Endothelial cell of umbilical vein (primary cell): ENCODE measurements around the gene EXOC6B. TPM values are rescaled to one million over a fixed set of nuclear protein-coding genes. Genes with fewer than 3 reads are reported as not detected.

Experiments
- BruUV-seq: library from RNA; stranded (reverse); fragments of 400-500 nt; replicated peaks from 2 replicates; lab custom pipeline; 2021; lab: Mats Ljungman, UMichigan
- CTCF ChIA-PET: fragments of 300-600, 350-600 bp; sonication (Branson Sonifier 250); formaldehyde crosslinking; loops from one replicate; lab custom pipeline; 2021; ENCODE audit warnings: antibody characterized with exemption, inconsistent platforms; lab: Charles Lee
- POLR2A ChIA-PET: fragments of 300-600, 350-600 bp; sonication (Branson Sonifier 250); formaldehyde crosslinking; loops from one replicate; lab custom pipeline; 2021; ENCODE audit warnings: antibody characterized with exemption, inconsistent platforms; lab: Charles Lee
- DNase-seq: peaks from one replicate; pipeline ENCODE4 v3.0.0-alpha.2; 2011; ENCODE audit warnings: low read depth, low spot score
- FAIRE-seq: peaks from 2 replicates; lab custom pipeline; 2011; peaks lifted over from hg19 to GRCh38; lab: Jason Lieb, UNC
- H2AFZ ChIP-seq: 2 replicates; pipeline ENCODE4 v1.6.0; 2012; ENCODE audit warnings: low read depth, low read length, control low read depth, inconsistent platforms
- H3K27ac ChIP-seq: 2 replicates; pipeline ENCODE4 v1.5.1; 2011; ENCODE audit warnings: low read depth, mild to moderate bottlenecking, control low read depth, low read length, moderate library complexity; ENCODE audit not compliant: insufficient read depth
- H3K27me3 ChIP-seq, 2 experiments: 2 replicates each; pipeline versions ENCODE4 v1.6.0 to v1.6.1; 2011; ENCODE audit warnings: low read length in 2 of 2, mixed read lengths in 1 of 2; ENCODE audit not compliant: control insufficient read depth in 2 of 2, insufficient read depth in 2 of 2
- H3K36me3 ChIP-seq, 2 experiments: 2 replicates in 1 of 2; 3 replicates in 1 of 2; pipeline ENCODE4 v1.5.1; 2011; ENCODE audit warnings: low read length in 2 of 2, mild to moderate bottlenecking in 1 of 2, moderate library complexity in 1 of 2; ENCODE audit not compliant: control insufficient read depth in 2 of 2, insufficient read depth in 2 of 2; ENCODE audit errors: extremely low read depth in 1 of 2
- H3K4me1 ChIP-seq: 3 replicates; pipeline ENCODE4 v1.5.1; 2011; ENCODE audit warnings: mild to moderate bottlenecking, low read length; ENCODE audit not compliant: control insufficient read depth, insufficient read depth; ENCODE audit errors: extremely low read depth
- H3K4me2 ChIP-seq: 2 replicates; pipeline ENCODE4 v1.6.1; 2011; ENCODE audit warnings: low read length, control low read depth, mixed read lengths; ENCODE audit not compliant: insufficient read depth
- H3K4me3 ChIP-seq, 3 experiments: fragments of 200-600 bp in 1 of 3; sonication (generic), shearing (Covaris generic) in 1 of 3; replicated peaks in 1 of 3; 2 replicates each; pipeline ENCODE4 v1.5.1; 2011 to 2016; ENCODE audit warnings: control low read depth in 3 of 3, low read length in 3 of 3, mild to moderate bottlenecking in 2 of 3, inconsistent platforms in 1 of 3, low read depth in 1 of 3, moderate library complexity in 1 of 3; ENCODE audit not compliant: insufficient read depth in 1 of 3
- H3K79me2 ChIP-seq: 2 replicates; pipeline ENCODE4 v1.6.0; 2012; ENCODE audit warnings: low read length, inconsistent platforms; ENCODE audit not compliant: control insufficient read depth, insufficient read depth
- H3K9ac ChIP-seq: replicated peaks from 2 replicates; pipeline ENCODE3; 2011; ENCODE audit warnings: low read length, control low read depth; ENCODE audit not compliant: insufficient read depth; ENCODE audit errors: extremely low read depth
- H3K9me1 ChIP-seq: replicated peaks from 3 replicates; pipeline ENCODE4 v1.6.0; 2011; ENCODE audit warnings: mild to moderate bottlenecking, low read length; ENCODE audit not compliant: control insufficient read depth, insufficient read depth; ENCODE audit errors: extremely low read depth
- H3K9me3 ChIP-seq: replicated peaks from 2 replicates; pipeline ENCODE4 v1.5.1; 2012; ENCODE audit warnings: low read length, inconsistent platforms; ENCODE audit not compliant: control insufficient read depth, insufficient read depth
- H4K20me1 ChIP-seq: replicated peaks from 2 replicates; pipeline ENCODE3; 2011; ENCODE audit warnings: mild to moderate bottlenecking, low read length; ENCODE audit not compliant: control insufficient read depth, insufficient read depth; ENCODE audit errors: extremely low read depth
- CTCF ChIP-seq, 2 donors: IDR thresholded peaks; 1 replicate in 1 of 2; 2 replicates in 1 of 2; pipeline ENCODE4 v1.5.1; 2011; ENCODE audit warnings: low read length in 2 of 2, mild to moderate bottlenecking in 2 of 2, moderate library complexity in 2 of 2, control low read depth in 1 of 2, inconsistent platforms in 1 of 2, low read depth in 1 of 2; ENCODE audit not compliant: insufficient read depth in 1 of 2; ENCODE audit errors: extremely low read depth in 1 of 2
- EZH2 ChIP-seq: IDR thresholded peaks from 2 replicates; pipeline ENCODE4 v1.6.1; 2012; ENCODE audit warnings: borderline replicate concordance, low read depth, mild to moderate bottlenecking, moderate library complexity, low read length, inconsistent platforms; ENCODE audit not compliant: severe bottlenecking
- FOS ChIP-seq: IDR thresholded peaks from 2 replicates; pipeline ENCODE4 v1.6.1; 2011; ENCODE audit warnings: mild to moderate bottlenecking, low read length, moderate library complexity, borderline replicate concordance; ENCODE audit not compliant: insufficient read depth
- GATA2 ChIP-seq: IDR thresholded peaks from 2 replicates; pipeline ENCODE4 v1.7.0; 2011; ENCODE audit warnings: low read depth, mild to moderate bottlenecking, moderate library complexity, mixed read lengths, low read length; ENCODE audit not compliant: insufficient read length, insufficient read depth
- JUN ChIP-seq: IDR thresholded peaks from 2 replicates; pipeline ENCODE4 v1.6.1; 2011; ENCODE audit warnings: borderline replicate concordance, low read depth; ENCODE audit not compliant: insufficient read length, insufficient read depth
- MAX ChIP-seq: IDR thresholded peaks from 2 replicates; pipeline ENCODE4 v1.6.1; 2011; ENCODE audit not compliant: insufficient read depth, insufficient read length
- MYC ChIP-seq: IDR thresholded peaks from one replicate; pipeline ENCODE4 v1.6.1; 2011; ENCODE audit warnings: mild to moderate bottlenecking, low read depth, low read length
- POLR2A ChIP-seq: IDR thresholded peaks from 2 replicates; pipeline ENCODE4 v1.6.1; 2012; ENCODE audit warnings: low read depth, mild to moderate bottlenecking, control low read depth, low read length
- POLR2AphosphoS5 ChIP-seq: IDR thresholded peaks from 2 replicates; pipeline ENCODE4 v1.6.1; 2012; ENCODE audit warnings: low read depth, mild to moderate bottlenecking, control low read depth, low read length, moderate library complexity; ENCODE audit not compliant: insufficient read depth
- dilution Hi-C: fragments of 300-500 bp; cut with MboI; formaldehyde crosslinking; loops from one replicate; pipeline ENCODE4 v1.15.0; 2019; ENCODE audit warnings: low sequenced_read_pairs; ENCODE audit not compliant: extremely low pct_ligation_motif_present
- intact Hi-C: fragments of 100-400 bp; cut with micrococcal nuclease; formaldehyde crosslinking; loops from one replicate; pipeline ENCODE4 v1.10.0; 2022
- polyA plus RNA-seq, 4 experiments: library from polyadenylated mRNA; depleted of rRNA in 3 of 4; stranded (reverse) in 3 of 4; unstranded in 1 of 4; fragments of >200 nt; gene quantifications; 2 replicates each; pipeline versions ENCODE4 v1.2.1 to v1.2.3, GENCODE V29; 2011 to 2012; ENCODE audit warnings: missing spikeins in 1 of 4
- total RNA-seq: library from RNA; stranded (reverse); gene quantifications from 2 replicates; pipeline ENCODE4 v1.2.3, GENCODE V29; 2021

Gene EXOC6B
- total and polyA plus RNA-seq, 2 donors (not counting 3 experiments of a cell fraction or from before 2014, with no cell fraction given) = 10.8 to 34.8 TPM

GRCh38 chr2:72849138-72849462 lies 23.3 kb upstream of the EXOC6B start:
- DNase-seq (no peak), FAIRE-seq (no peak)
- Histone ChIP-seq H3K27ac (no peak overlapping the region), H3K9me1 (no peaks in the 10 kb centered on the region), H3K4me1 (no peaks in the 10 kb centered on the region), H3K79me2 (no peaks in the 10 kb centered on the region), H3K9me3 (no peaks in the 10 kb centered on the region), H3K4me2 (no peak overlapping the region), H3K9ac (no peak overlapping the region), H3K27me3 (peaks cover 13 to 16% of the 10 kb centered on the region in 2 experiments), H3K4me3 (no peak overlapping the region), H2AFZ (no peak overlapping the region), H4K20me1 (no peaks in the 10 kb centered on the region), H3K36me3 (no peaks in the 10 kb centered on the region)
- POLR2A ChIA-PET = no interaction called here
- CTCF ChIA-PET = no interaction called here
- no TSS peak for BruUV-seq
- intact Hi-C loops = no loop called here
- TF ChIP-seq MAX (no peak), MYC (no peak), CTCF (IDR thresholded peaks at IDR 0.05; ENCODE audit: extremely low read depth in 1 of 2, insufficient read depth in 1 of 2, low read depth in 1 of 2, low read length in 2 of 2) (no peak), EZH2 (no peak), JUN (no peak), FOS (no peak), POLR2AphosphoS5 (no peak), POLR2A (no peak), GATA2 (no peak)
- dilution Hi-C loops = no loop called here
